BJ (cell line): ENCODE data around the gene SCAPER. TPM values are rescaled to one million over a fixed set of nuclear protein-coding genes. Genes with fewer than 3 reads are reported as not detected.

Source experiments
- CTCF ChIA-PET: fragments of 350-600 bp; formaldehyde crosslinking; extraction: SDS; loops from one replicate; lab custom pipeline; 2021; ENCODE audit warnings: antibody characterized with exemption, inconsistent platforms; lab: Yijun Ruan, JAX
- POLR2A ChIA-PET: fragments of 300-600 bp; sonication (Branson Sonifier 250); formaldehyde crosslinking; extraction: SDS; loops from one replicate; lab custom pipeline; 2021; ENCODE audit warnings: antibody characterized with exemption; lab: Charles Lee
- DNase-seq: peaks from one replicate; pipeline ENCODE4 v3.0.0-alpha.2; 2011; ENCODE audit warnings: low read depth
- H3K27me3 ChIP-seq: 2 replicates; pipeline ENCODE4 v1.6.0; 2011; ENCODE audit warnings: low read length; ENCODE audit not compliant: control insufficient read depth, insufficient read depth
- H3K36me3 ChIP-seq: 2 replicates; pipeline ENCODE4 v1.5.1; 2011; ENCODE audit warnings: low read length; ENCODE audit not compliant: control insufficient read depth, insufficient read depth
- H3K4me3 ChIP-seq: 2 replicates; pipeline ENCODE4 v1.5.1; 2011; ENCODE audit warnings: low read depth, mild to moderate bottlenecking, control low read depth, low read length
- polyA plus RNA-seq: library from polyadenylated mRNA; depleted of rRNA; stranded (reverse); fragments of >200 nt; gene quantifications from 2 replicates; pipeline ENCODE4 v1.2.3, GENCODE V29; 2011
- TF ChIP-seq, protein P1 (sequence below): IDR thresholded peaks from 2 replicates; pipeline ENCODE4 v1.5.1; 2011; ENCODE audit warnings: low read depth, mild to moderate bottlenecking, control low read depth, inconsistent platforms, low read length, moderate library complexity; ENCODE audit not compliant: insufficient read depth

Gene SCAPER
- polyA plus RNA-seq, 1 experiment, result 2.3 TPM

GRCh38 chr15:76426941-76427340 lies 478.2 kb downstream of the SCAPER start:
- TF ChIP-seq, protein P1, sequence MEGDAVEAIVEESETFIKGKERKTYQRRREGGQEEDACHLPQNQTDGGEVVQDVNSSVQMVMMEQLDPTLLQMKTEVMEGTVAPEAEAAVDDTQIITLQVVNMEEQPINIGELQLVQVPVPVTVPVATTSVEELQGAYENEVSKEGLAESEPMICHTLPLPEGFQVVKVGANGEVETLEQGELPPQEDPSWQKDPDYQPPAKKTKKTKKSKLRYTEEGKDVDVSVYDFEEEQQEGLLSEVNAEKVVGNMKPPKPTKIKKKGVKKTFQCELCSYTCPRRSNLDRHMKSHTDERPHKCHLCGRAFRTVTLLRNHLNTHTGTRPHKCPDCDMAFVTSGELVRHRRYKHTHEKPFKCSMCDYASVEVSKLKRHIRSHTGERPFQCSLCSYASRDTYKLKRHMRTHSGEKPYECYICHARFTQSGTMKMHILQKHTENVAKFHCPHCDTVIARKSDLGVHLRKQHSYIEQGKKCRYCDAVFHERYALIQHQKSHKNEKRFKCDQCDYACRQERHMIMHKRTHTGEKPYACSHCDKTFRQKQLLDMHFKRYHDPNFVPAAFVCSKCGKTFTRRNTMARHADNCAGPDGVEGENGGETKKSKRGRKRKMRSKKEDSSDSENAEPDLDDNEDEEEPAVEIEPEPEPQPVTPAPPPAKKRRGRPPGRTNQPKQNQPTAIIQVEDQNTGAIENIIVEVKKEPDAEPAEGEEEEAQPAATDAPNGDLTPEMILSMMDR, result no peak
- ChIA-PET POLR2A (no interaction called here), CTCF (no interaction called here)
- no peaks in the 10 kb centered on the region for H3K27me3 ChIP-seq
- no peaks in the 10 kb centered on the region for H3K36me3 ChIP-seq
- H3K4me3 ChIP-seq, result no peak overlapping the region
- no peak for DNase-seq

DNA sequence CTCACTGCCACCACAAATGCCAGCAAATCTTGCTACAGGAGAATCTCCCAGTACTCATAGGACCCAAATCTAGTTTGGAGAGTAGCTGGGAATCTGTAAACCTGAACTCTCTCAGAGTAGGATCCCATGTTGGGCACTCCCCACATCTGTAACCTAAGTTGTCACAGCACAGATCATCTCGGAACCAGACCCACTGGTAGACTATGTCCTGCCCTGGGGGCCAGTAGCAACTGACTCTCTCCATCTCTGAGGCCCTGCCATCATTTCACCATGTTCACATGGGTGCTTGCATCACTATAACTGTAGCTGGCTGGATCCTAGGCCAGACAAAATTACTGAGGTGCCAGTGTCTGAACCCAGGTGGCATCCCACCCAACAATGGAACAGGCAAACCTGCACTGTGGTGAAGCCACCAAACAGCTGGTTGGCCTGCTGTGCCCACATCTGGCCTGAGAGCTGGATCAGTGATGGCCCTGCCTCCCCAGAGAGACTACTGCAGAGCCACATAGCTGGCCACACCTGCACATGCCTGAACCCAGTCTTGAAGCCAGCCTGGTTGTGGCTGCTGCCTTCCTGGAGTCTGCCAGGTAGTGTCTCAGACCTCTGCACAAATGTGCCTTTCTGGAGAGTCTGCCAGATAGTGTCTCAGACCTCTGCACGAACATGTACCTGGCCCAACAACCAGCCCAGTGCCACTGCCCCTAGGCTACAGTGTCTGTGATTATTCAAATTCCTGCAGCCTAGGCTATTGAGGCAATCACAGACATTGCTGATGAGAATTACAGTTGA lies 486.6 kb downstream of the SCAPER start:
- TF ChIP-seq, protein P1, result no peak
- H3K27me3 ChIP-seq, result no peaks in the 10 kb centered on the region; the same call in 1 of the 2 replicates
- no peak for DNase-seq
- ChIA-PET POLR2A (no interaction called here), CTCF (no interaction called here)
- no peak overlapping the region for H3K4me3 ChIP-seq
- no peaks in the 10 kb centered on the region for H3K36me3 ChIP-seq

GRCh38 chr15:76401285-76401684 lies 503.9 kb downstream of the SCAPER start:
- no peak overlapping the region for H3K4me3 ChIP-seq
- ChIA-PET CTCF (interaction anchor here (0.9 to 1.7 kb wide), 2 partner anchors 9 to 185 kb away, joined by 3 read pairs; no protein-coding TSS in a partner anchor), POLR2A (no interaction called here)
- TF ChIP-seq, protein P1, result no peak
- H3K27me3 ChIP-seq, result no peaks in the 10 kb centered on the region
- H3K36me3 ChIP-seq, result no peaks in the 10 kb centered on the region
- DNase-seq, result no peak

DNA sequence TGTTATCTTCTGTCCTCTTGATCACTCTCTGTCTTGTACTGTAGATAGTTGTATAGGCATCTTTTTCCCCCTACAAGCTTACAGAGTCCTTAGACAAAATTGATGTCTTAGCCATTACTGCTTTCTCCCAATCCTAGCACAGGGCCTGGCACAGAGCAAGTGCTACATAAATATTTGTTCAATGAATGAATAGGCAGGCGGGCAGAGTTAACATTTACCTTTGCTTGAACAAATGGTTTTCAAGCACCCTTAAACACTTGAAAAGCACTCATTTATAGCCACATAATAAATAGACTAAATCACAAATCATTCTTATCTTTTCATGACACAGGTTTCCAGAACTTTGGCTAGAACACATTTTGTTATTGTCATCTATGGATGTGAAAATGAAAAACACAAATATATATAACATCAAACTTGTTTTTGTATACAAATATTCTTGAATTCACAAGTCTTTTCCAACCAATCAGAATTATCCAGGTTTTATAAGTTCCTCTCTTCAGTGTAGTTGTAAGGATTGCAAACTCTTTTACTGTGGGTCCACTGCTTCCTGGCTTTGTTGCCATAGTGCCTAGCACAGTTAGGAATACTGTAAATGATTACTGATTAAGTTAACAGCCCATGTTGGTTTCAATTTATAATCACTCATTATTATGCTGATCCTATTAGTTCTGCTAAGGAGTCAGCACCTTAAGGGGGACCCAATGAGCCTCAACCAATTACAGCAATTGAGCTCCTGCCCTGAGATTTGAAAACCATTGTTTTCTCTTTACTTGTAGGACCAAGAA lies 506.6 kb downstream of the SCAPER start:
- no peak for DNase-seq
- ChIA-PET POLR2A (no interaction called here), CTCF (no interaction called here)
- TF ChIP-seq, protein P1, result no peak
- no peak overlapping the region for H3K4me3 ChIP-seq
- no peaks in the 10 kb centered on the region for H3K36me3 ChIP-seq
- H3K27me3 ChIP-seq, result no peaks in the 10 kb centered on the region; the same call in 1 of the 2 replicates

GRCh38 chr15:76393614-76394013 lies 511.5 kb downstream of the SCAPER start:
- H3K36me3 ChIP-seq, result no peaks in the 10 kb centered on the region
- DNase-seq, result no peak
- ChIA-PET CTCF (no interaction called here), POLR2A (no interaction called here)
- no peaks in the 10 kb centered on the region; the same call in 1 of the 2 replicates for H3K27me3 ChIP-seq
- TF ChIP-seq, protein P1, result no peak
- H3K4me3 ChIP-seq, result no peak overlapping the region
